ENCODE data around the gene ABCF2. TPM values are rescaled to one million over a fixed set of nuclear protein-coding genes. Genes with fewer than 3 reads are reported as not detected.

Gene ABCF2
- total RNA-seq, 1 donor: 32.3 TPM

GRCh38 chr7:151252961-151253711 lies 26.1 kb upstream of the ABCF2 start:
- no peak for DNase-seq (ENCODE audit: low read depth in 2 of 3, low spot score in 2 of 3)

- no peak for DNase-seq (ENCODE audit: low read depth in 2 of 3, low spot score in 2 of 3)
Measured at GRCh38 chr7:151252561-151252835, 25.5 kb upstream of the ABCF2 start.

GRCh38 chr7:151251689-151252560 lies 24.9 kb upstream of the ABCF2 start:
- DNase-seq (ENCODE audit: low read depth in 2 of 3, low spot score in 2 of 3): no peak

- DNase-seq (ENCODE audit: low read depth in 2 of 3, low spot score in 2 of 3): no peak
Measured at GRCh38 chr7:151251328-151251688, 24.3 kb upstream of the ABCF2 start.

GRCh38 chr7:151250181-151251132 lies 23.5 kb upstream of the ABCF2 start:
- no peak for DNase-seq (ENCODE audit: low read depth in 2 of 3, low spot score in 2 of 3)

- no peak for DNase-seq (ENCODE audit: low read depth in 2 of 3, low spot score in 2 of 3)
Measured at GRCh38 chr7:151249732-151250072, 22.7 kb upstream of the ABCF2 start.

- peak in 2 of 3 donors; percentile 55 to 70 for DNase-seq (ENCODE audit: low read depth in 2 of 3, low spot score in 2 of 3)
Measured at GRCh38 chr7:151249034-151249731, 22.2 kb upstream of the ABCF2 start.

GRCh38 chr7:151248346-151249033 lies 21.5 kb upstream of the ABCF2 start, which contains the start of gene SMARCD3:
SMARCD3 (minus strand) TSS chr7:151248694; CDS start chr7:151248562, 132 bp downstream.
- peak in 2 of 3 donors; percentile 34 to 37 for DNase-seq (ENCODE audit: low read depth in 2 of 3, low spot score in 2 of 3)

GRCh38 chr7:151247611-151248345 lies 20.8 kb upstream of the ABCF2 start:
- no peak for DNase-seq (ENCODE audit: low read depth in 2 of 3, low spot score in 2 of 3)

GRCh38 chr7:151246851-151247580 lies 20.0 kb upstream of the ABCF2 start:
- DNase-seq (ENCODE audit: low read depth in 2 of 3, low spot score in 2 of 3): no peak

GRCh38 chr7:151246102-151246850 lies 19.3 kb upstream of the ABCF2 start:
- DNase-seq (ENCODE audit: low read depth in 2 of 3, low spot score in 2 of 3): no peak

- peak in 2 of 3 donors; percentile 71 to 79 for DNase-seq (ENCODE audit: low read depth in 2 of 3, low spot score in 2 of 3)
Measured at GRCh38 chr7:151245360-151246101, 18.5 kb upstream of the ABCF2 start.

GRCh38 chr7:151244841-151245346 lies 17.9 kb upstream of the ABCF2 start:
- DNase-seq (ENCODE audit: low read depth in 2 of 3, low spot score in 2 of 3): no peak

- peak in 2 of 3 donors; percentile 72 to 85 for DNase-seq (ENCODE audit: low read depth in 2 of 3, low spot score in 2 of 3)
Measured at GRCh38 chr7:151244196-151244840, 17.3 kb upstream of the ABCF2 start.

- DNase-seq (ENCODE audit: low read depth in 2 of 3, low spot score in 2 of 3): peak in 2 of 3 donors; percentile 65 to 79
Measured at GRCh38 chr7:151243408-151244195, 16.6 kb upstream of the ABCF2 start.

- no peak for DNase-seq (ENCODE audit: low read depth in 2 of 3, low spot score in 2 of 3)
Measured at GRCh38 chr7:151243045-151243349, 16.0 kb upstream of the ABCF2 start.
